ENCODE results near the gene RNF213. TPM values are rescaled to one million over a fixed set of nuclear protein-coding genes. Genes with fewer than 3 reads are reported as not detected.

Gene RNF213
- total and polyA plus RNA-seq, 9 donors: 21.5 to 89.1 (median 50.8) TPM

DNA sequence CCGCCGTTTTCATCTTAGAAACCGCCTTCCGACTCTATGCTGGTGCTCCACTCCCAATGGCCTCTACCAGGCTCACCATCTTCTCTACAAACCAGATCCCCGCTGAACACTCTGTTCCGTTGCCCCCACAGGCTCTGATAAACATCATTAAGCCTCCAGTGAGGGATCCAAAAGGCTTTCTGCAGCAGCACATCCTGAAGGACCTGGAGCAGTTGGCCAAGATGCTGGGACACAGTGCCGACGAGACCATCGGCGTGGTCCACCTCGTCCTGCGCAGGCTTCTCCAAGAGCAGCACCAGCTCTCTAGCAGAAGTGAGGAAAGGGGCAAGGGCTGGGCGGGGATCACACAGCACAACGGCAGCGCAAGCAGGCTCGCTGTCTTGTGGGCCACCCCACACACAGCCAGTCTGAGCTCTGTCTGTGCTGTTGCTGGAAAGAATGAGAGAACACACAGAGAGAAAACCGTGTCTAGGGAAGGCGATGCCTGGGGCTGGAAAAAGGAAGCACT lies 120.8 kb downstream of the RNF213 start:
- DNase-seq: no peak
- H3K36me3 ChIP-seq: no peaks in the 10 kb centered on the region
- H3K27me3 ChIP-seq: no peaks in the 10 kb centered on the region
- H3K4me3 ChIP-seq: no peak overlapping the region
- H3K27ac ChIP-seq: no peak overlapping the region
- intact Hi-C loops (cut with DNase I): no loop called here
- no peaks in the 10 kb centered on the region for H3K4me1 ChIP-seq (ENCODE audit: insufficient read depth)
- 91 to 95% (median 93%) methylated on average over 18 of the region's 18 CpGs for WGBS, 3 donors
- TF ChIP-seq, protein P1, sequence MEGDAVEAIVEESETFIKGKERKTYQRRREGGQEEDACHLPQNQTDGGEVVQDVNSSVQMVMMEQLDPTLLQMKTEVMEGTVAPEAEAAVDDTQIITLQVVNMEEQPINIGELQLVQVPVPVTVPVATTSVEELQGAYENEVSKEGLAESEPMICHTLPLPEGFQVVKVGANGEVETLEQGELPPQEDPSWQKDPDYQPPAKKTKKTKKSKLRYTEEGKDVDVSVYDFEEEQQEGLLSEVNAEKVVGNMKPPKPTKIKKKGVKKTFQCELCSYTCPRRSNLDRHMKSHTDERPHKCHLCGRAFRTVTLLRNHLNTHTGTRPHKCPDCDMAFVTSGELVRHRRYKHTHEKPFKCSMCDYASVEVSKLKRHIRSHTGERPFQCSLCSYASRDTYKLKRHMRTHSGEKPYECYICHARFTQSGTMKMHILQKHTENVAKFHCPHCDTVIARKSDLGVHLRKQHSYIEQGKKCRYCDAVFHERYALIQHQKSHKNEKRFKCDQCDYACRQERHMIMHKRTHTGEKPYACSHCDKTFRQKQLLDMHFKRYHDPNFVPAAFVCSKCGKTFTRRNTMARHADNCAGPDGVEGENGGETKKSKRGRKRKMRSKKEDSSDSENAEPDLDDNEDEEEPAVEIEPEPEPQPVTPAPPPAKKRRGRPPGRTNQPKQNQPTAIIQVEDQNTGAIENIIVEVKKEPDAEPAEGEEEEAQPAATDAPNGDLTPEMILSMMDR (IDR thresholded peaks at IDR 0.05): no peak
- TF ChIP-seq EP300 (IDR thresholded peaks at IDR 0.05): no peak
- no peak for TF ChIP-seq POLR2A (IDR thresholded peaks at IDR 0.05)
- no peaks in the 10 kb centered on the region for H3K9me3 ChIP-seq

DNA sequence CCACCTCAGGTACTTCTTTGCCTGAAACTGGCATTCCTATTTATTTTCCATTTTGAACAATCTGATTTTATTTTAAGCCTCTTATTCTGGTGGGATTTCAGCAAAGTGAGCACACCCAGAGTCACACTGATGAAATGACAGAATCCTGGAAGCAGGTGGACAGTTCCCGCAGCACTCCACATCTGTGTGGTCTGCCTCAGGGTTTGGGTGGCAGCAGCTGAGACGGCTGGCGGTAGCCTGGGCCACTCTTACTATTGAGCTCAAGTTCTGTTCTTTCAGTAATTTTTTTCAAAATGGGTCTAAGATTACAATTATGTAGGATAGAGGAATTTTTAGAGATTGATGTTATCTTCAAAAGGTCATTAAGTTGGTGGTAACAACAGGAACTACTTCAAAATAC lies 121.8 kb downstream of the RNF213 start:
- intact Hi-C loops (cut with DNase I): no loop called here
- H3K36me3 ChIP-seq: no peaks in the 10 kb centered on the region

DNA sequence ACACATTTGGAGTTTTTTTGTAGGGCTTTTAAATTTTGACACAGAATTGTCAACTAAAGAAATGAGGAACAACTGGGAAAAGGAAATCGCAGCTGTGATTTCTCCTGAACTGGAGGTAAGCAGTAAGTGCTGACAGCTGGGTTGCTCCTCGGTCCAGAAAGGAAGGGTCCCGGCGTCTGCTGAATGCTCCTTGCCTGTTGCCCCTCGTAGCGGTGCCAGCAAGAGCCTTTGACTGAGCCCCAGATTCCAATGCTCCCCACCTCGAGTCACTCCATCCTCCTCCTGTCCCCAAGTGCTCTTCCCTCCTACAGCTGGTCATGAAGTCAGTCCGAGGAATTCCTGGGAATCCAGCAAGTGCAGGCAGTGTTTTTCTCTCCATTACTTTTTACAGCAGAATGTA lies 122.3 kb downstream of the RNF213 start:
- WGBS, 3 donors: 83 to 87% (median 84%) methylated on average over 8 of the region's 8 CpGs
- no peak overlapping the region for H3K4me3 ChIP-seq
- intact Hi-C loops (cut with DNase I): no loop called here
- H3K36me3 ChIP-seq: no peaks in the 10 kb centered on the region
- H3K27ac ChIP-seq: no peak overlapping the region
- no peak for TF ChIP-seq EP300 (IDR thresholded peaks at IDR 0.05)
- TF ChIP-seq, protein P1 (IDR thresholded peaks at IDR 0.05): no peak
- no peak for TF ChIP-seq POLR2A (IDR thresholded peaks at IDR 0.05)
- H3K4me1 ChIP-seq (ENCODE audit: insufficient read depth): no peaks in the 10 kb centered on the region
- DNase-seq: peak in 1 of 5 donors; percentile 7
- H3K9me3 ChIP-seq: no peaks in the 10 kb centered on the region
- H3K27me3 ChIP-seq: no peaks in the 10 kb centered on the region

More for the DNA sequence above, 121.8 kb downstream of the RNF213 start:
- peak in 1 of 5 donors; percentile 3 for DNase-seq
- no peaks in the 10 kb centered on the region for H3K4me1 ChIP-seq (ENCODE audit: insufficient read depth)
- H3K27me3 ChIP-seq: no peaks in the 10 kb centered on the region
- no peaks in the 10 kb centered on the region for H3K9me3 ChIP-seq
- 90 to 92% (median 92%) methylated on average over 3 of the region's 3 CpGs for WGBS, 3 donors
- TF ChIP-seq POLR2A (IDR thresholded peaks at IDR 0.05) (no peak), EP300 (IDR thresholded peaks at IDR 0.05) (no peak)
- TF ChIP-seq, protein P1 (IDR thresholded peaks at IDR 0.05): no peak
- no peak overlapping the region for H3K27ac ChIP-seq
- H3K4me3 ChIP-seq: no peak overlapping the region

DNA sequence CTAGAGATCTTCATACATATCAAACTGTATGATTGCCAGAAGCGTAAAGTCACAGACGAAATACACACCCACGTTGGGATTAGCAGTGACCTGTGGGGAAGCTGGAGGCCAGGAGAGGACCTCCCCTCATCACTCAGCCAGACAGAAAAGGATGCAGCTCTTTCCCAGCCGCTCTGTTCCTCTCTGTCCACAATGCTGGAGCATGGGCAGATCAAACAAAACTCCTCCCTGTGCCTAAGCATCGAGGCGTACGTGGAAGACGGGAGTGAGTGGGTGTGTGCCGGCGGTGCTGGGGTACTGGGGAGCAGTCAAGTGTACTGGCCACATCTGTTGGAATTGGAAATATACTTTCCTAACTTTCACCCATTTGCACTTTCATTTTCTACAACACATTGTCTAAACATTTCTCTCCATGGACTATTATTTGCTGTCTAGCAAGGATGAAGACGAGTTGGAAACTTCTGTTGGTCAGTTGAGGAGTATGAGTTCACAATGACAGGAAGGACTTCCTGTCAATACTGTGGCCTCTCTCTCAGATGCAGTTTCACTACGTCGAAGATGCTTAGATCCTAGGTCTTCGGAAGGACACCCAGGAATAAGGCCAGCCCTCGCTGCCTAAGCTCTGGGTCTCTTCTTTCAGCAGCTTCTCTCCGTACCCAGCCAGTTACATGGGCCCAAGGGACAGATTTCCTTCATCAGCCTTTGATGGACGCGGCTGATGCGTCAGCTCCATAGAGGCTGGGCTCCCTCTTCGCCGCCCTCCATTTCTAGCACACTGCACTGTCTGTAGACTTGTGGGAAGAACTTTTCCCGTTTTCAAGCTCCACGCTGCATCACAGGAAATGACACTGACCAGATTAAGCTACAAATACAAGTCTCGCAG lies 123.7 kb downstream of the RNF213 start:
- peak in 1 of 5 donors; percentile 7 for DNase-seq
- no peaks in the 10 kb centered on the region for H3K4me1 ChIP-seq (ENCODE audit: insufficient read depth)
- no peaks in the 10 kb centered on the region for H3K27me3 ChIP-seq
- no peak overlapping the region for H3K27ac ChIP-seq
- H3K4me3 ChIP-seq: no peak overlapping the region
- no peaks in the 10 kb centered on the region for H3K9me3 ChIP-seq
- intact Hi-C loops (cut with DNase I): no loop called here
- TF ChIP-seq EP300 (IDR thresholded peaks at IDR 0.05): no peak
- no peak for TF ChIP-seq POLR2A (IDR thresholded peaks at IDR 0.05)
- TF ChIP-seq, protein P1 (IDR thresholded peaks at IDR 0.05): no peak
- no peaks in the 10 kb centered on the region for H3K36me3 ChIP-seq
- WGBS, 3 donors: 72 to 82% (median 75%) methylated on average over 24 of the region's 24 CpGs
